PC-9 (cell line): Measurements from ENCODE around the gene SEMA5A.

Experiments
- EZH2 ChIP-seq: fragments of 200-600 bp; sonication (generic); IDR thresholded peaks from 2 replicates; pipeline ENCODE4 v1.8.0; 2017; ENCODE audit warnings: antibody characterized with exemption, low read depth
- TF ChIP-seq, protein P1 (sequence below): fragments of 200-600 bp; sonication (generic); conservative IDR thresholded peaks from 2 replicates; pipeline ENCODE4 v1.6.1; 2017; ENCODE audit warnings: mixed run types, antibody characterized with exemption, mild to moderate bottlenecking, moderate library complexity

DNA sequence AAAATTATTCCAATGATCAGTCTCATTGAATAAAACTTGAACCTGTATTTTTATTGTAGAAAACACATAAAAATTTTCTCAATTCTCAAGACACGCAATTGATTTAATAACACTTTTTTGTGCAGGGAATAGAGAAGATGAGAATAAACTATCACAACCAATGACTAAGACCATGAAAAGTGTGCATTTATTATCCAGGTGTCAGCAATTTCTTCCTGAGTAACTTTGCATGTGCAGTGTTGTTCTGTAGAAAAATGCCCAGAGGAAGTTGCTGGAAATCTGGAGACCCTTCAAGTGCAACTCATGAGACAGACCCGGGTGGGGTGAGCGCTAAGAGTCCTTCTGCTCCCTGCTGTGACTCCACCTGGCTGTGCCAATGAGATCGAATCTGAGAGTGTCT, 405.7 kb downstream of the SEMA5A start:
- TF ChIP-seq, protein P1, sequence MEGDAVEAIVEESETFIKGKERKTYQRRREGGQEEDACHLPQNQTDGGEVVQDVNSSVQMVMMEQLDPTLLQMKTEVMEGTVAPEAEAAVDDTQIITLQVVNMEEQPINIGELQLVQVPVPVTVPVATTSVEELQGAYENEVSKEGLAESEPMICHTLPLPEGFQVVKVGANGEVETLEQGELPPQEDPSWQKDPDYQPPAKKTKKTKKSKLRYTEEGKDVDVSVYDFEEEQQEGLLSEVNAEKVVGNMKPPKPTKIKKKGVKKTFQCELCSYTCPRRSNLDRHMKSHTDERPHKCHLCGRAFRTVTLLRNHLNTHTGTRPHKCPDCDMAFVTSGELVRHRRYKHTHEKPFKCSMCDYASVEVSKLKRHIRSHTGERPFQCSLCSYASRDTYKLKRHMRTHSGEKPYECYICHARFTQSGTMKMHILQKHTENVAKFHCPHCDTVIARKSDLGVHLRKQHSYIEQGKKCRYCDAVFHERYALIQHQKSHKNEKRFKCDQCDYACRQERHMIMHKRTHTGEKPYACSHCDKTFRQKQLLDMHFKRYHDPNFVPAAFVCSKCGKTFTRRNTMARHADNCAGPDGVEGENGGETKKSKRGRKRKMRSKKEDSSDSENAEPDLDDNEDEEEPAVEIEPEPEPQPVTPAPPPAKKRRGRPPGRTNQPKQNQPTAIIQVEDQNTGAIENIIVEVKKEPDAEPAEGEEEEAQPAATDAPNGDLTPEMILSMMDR = no peak
- TF ChIP-seq EZH2 = no peak
